DOHH2 (cell line): Measurements from ENCODE around the gene TRIM6.

Source experiments
- EZH2phosphoT487 ChIP-seq: fragments of 200-600 bp; sonication (generic); IDR thresholded peaks from 2 replicates; pipeline ENCODE4 v1.6.1; 2017; ENCODE audit warnings: borderline replicate concordance, mild to moderate bottlenecking, antibody characterized with exemption, low read length, moderate library complexity, mixed read lengths
- TF ChIP-seq, protein P1 (sequence below): fragments of 200-600 bp; sonication (generic); IDR thresholded peaks from one replicate; pipeline ENCODE4 v1.5.1; 2014; ENCODE audit warnings: antibody characterized with exemption, mild to moderate bottlenecking, low read depth, low read length; ENCODE audit not compliant: poor library complexity, severe bottlenecking

DNA sequence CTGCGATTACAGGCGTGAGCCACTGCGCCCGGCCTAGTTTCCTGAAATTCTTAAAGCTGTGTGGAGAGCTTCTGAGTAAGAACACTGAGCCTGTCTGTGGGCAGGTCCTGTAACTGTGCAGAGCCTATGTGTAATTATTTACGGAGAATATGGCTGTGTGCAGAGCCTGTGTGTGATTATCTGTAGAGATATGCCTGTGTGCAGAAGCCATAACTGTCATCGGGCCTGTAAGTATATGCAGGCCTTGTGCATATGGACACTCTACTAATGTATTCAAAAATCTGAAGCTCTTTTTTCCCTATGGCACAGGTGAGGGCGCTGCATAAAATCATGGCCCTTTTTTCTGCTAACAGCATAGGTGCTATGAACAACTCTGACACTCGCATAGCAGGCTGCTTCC is 15.9 kb upstream of the TRIM6 start, which contains the start of gene OR52B6:
- TF ChIP-seq, protein P1, sequence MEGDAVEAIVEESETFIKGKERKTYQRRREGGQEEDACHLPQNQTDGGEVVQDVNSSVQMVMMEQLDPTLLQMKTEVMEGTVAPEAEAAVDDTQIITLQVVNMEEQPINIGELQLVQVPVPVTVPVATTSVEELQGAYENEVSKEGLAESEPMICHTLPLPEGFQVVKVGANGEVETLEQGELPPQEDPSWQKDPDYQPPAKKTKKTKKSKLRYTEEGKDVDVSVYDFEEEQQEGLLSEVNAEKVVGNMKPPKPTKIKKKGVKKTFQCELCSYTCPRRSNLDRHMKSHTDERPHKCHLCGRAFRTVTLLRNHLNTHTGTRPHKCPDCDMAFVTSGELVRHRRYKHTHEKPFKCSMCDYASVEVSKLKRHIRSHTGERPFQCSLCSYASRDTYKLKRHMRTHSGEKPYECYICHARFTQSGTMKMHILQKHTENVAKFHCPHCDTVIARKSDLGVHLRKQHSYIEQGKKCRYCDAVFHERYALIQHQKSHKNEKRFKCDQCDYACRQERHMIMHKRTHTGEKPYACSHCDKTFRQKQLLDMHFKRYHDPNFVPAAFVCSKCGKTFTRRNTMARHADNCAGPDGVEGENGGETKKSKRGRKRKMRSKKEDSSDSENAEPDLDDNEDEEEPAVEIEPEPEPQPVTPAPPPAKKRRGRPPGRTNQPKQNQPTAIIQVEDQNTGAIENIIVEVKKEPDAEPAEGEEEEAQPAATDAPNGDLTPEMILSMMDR, result no peak
- TF ChIP-seq EZH2phosphoT487, result no peak
